ENCODE results near the gene FBXL13. TPM values are rescaled to one million over a fixed set of nuclear protein-coding genes. Genes with fewer than 3 reads are reported as not detected.
"Not testable (repeated sequence)": the region's sequence is repeated elsewhere in the genome, so short reads cannot be mapped to it uniquely, and the experiment has no call there.

Gene FBXL13
- total and polyA plus RNA-seq, 2 of the 8 experiments (the other 6 are each of a cell fraction or from before 2014, with no cell fraction given), result 1.2 to 2.8 TPM

DNA sequence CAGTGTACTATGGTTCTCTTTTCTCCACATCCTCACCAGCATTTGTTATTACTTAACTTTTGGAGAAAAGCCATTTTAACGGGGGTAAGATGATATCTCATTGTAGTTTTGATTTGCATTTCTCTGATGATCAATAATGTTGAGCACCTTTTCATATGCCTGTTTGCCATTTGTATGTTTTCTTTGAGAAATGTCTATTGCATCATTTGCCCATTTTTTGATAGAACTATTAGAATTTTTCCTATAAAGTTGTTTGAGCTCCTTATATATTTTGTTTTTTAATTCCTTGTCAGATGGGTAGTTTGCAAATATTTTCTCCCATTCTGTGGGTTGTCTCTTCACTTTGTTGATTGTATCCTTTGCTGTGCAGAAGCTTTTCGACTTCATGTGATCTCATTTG, 172.5 kb downstream of the FBXL13 start:
- 87% methylated on average over 2 of the region's 2 CpGs; no CpG with 5 or more reads in 1 of the 2 experiments for WGBS, 2 experiments (ENCODE audit: extremely low coverage in 1 of 2, insufficient coverage in 1 of 2, insufficient read length in 1 of 2, insufficient replicate concordance in 2 of 2, low coverage in 1 of 2, low lambda C conversion rate in 2 of 2, missing lambda C conversion rate in 1 of 2)
- H3K4ac ChIP-seq (replicated peaks; ENCODE audit: insufficient read length, low read depth, low read length); H3K79me1 ChIP-seq (ENCODE audit: low read depth, low read length); H2BK12ac ChIP-seq (ENCODE audit: low read depth, low read length); H3K79me2 ChIP-seq (ENCODE audit: control insufficient read depth in 1 of 2, insufficient read depth in 2 of 2, low read length in 2 of 2); H3K23ac ChIP-seq (ENCODE audit: insufficient read length); H4K8ac ChIP-seq (ENCODE audit: extremely low read depth, insufficient read depth, low read length); H2BK15ac ChIP-seq (ENCODE audit: low read length); H2BK120ac ChIP-seq (replicated peaks; ENCODE audit: low read depth, low read length); H3K4me2 ChIP-seq (ENCODE audit: insufficient read depth in 1 of 2, low read depth in 2 of 2, low read length in 2 of 2); DNase-seq (ENCODE audit: low read depth in 1 of 2, low spot score in 2 of 2); H3K4me3 ChIP-seq (ENCODE audit: extremely low read depth in 1 of 4, insufficient read depth in 2 of 4, low read depth in 3 of 4, low read length in 4 of 4); H2AK5ac ChIP-seq (ENCODE audit: low read depth, low read length); H3K18ac ChIP-seq (ENCODE audit: extremely low read depth, low read length); H3K9me3 ChIP-seq (ENCODE audit: insufficient read depth in 2 of 2, low read depth in 1 of 2, low read length in 1 of 2); H3K27me3 ChIP-seq (replicated peaks in 1 of 4; ENCODE audit: control insufficient read depth in 3 of 4, extremely low read depth in 1 of 4, insufficient read depth in 3 of 4, low read length in 3 of 4); POLR2A ChIA-PET (ENCODE audit: partially characterized antibody); H4K5ac ChIP-seq (ENCODE audit: insufficient read length, low read depth, low read length); H3K56ac ChIP-seq (replicated peaks; ENCODE audit: insufficient read length, low read depth, low read length); H3K9ac ChIP-seq (replicated peaks in 1 of 4; ENCODE audit: extremely low read depth in 1 of 4, low read depth in 3 of 4, low read length in 3 of 4); H2BK5ac ChIP-seq (ENCODE audit: low read depth, low read length); H3K4me1 ChIP-seq (replicated peaks in 1 of 4; ENCODE audit: control insufficient read depth in 3 of 4, insufficient read depth in 4 of 4, low read length in 3 of 4); H3K14ac ChIP-seq (ENCODE audit: insufficient read length); FAIRE-seq; H3K23me2 ChIP-seq (ENCODE audit: low read depth, low read length); H4K20me1 ChIP-seq (replicated peaks in 1 of 2; ENCODE audit: control insufficient read depth in 1 of 2, insufficient read depth in 2 of 2, low read length in 2 of 2); H4K91ac ChIP-seq (replicated peaks; ENCODE audit: insufficient read length, low read length); H2BK20ac ChIP-seq (ENCODE audit: low read length); H3K36me3 ChIP-seq (ENCODE audit: control insufficient read depth in 2 of 4, insufficient read depth in 4 of 4, low read length in 3 of 4); H2AFZ ChIP-seq (ENCODE audit: low read length); H3K27ac ChIP-seq (ENCODE audit: low read depth, low read length): not testable (repeated sequence)
- CTCF ChIA-PET (ENCODE audit: partially characterized antibody), result interaction anchor here (0.6 to 1.5 kb wide), 2 partner anchors 17 to 1824 kb away, joined by 5 read pairs; no protein-coding TSS in a partner anchor

Data from H1 (cell line).